A549 (cell line): ENCODE data around the gene GALNT5.

ENCODE experiments used
- CTCF ChIP-seq: fragments of >200 bp; sonication (Bioruptor Twin); formaldehyde crosslinking; IDR thresholded peaks from 3 replicates; pipeline ENCODE4 v1.5.1; 2016
- E2F6 ChIP-seq: IDR thresholded peaks from 2 replicates; pipeline ENCODE4 v1.6.1; 2012; ENCODE audit warnings: low read depth, borderline replicate concordance
- EP300 ChIP-seq, 2 experiments: fragments of >200 bp; sonication (Bioruptor Twin); formaldehyde crosslinking; IDR thresholded peaks; 2 replicates in 1 of 2; 3 replicates in 1 of 2; pipeline ENCODE4 v1.6.1; 2016 to 2017
- ESRRA ChIP-seq: fragments of 150-350 bp; IDR thresholded peaks from 2 replicates; pipeline ENCODE4 v1.6.1; 2014; ENCODE audit warnings: mild to moderate bottlenecking, low read length, borderline replicate concordance
- GATA3 ChIP-seq: IDR thresholded peaks from 2 replicates; pipeline ENCODE4 v1.6.1; 2012; ENCODE audit warnings: borderline replicate concordance
- HDAC2 ChIP-seq: fragments of 200-600 bp; sonication (generic); IDR thresholded peaks from 2 replicates; pipeline ENCODE4 v1.6.1; 2016
- HOXB5 ChIP-seq: fragments of 250-450 bp; sonication (Bioruptor Pico); IDR thresholded peaks from 2 replicates; pipeline ENCODE4 v1.5.0; 2020; ENCODE audit warnings: mild to moderate bottlenecking, moderate library complexity
- JUNB ChIP-seq: fragments of >200 bp; sonication (Bioruptor Twin); formaldehyde crosslinking; IDR thresholded peaks from 2 replicates; pipeline ENCODE4 v1.6.1; 2016
- MAX ChIP-seq: IDR thresholded peaks from 2 replicates; pipeline ENCODE4 v1.6.1; 2012
- MYC ChIP-seq: IDR thresholded peaks from 2 replicates; pipeline ENCODE4 v1.6.1; 2012; ENCODE audit warnings: mild to moderate bottlenecking, inconsistent platforms, low read length, improper control_type of control experiment, borderline replicate concordance
- NR3C1 ChIP-seq: fragments of >200 bp; sonication (Bioruptor Twin); formaldehyde crosslinking; IDR thresholded peaks from 3 replicates; pipeline ENCODE4 v1.6.1; 2017
- POLR2A ChIP-seq: IDR thresholded peaks from 2 replicates; pipeline ENCODE4 v1.6.1; 2012; ENCODE audit warnings: mild to moderate bottlenecking, low read length
- REST ChIP-seq: fragments of 200-600 bp; sonication (generic); IDR thresholded peaks from 2 replicates; pipeline ENCODE4 v1.6.1; 2016; ENCODE audit warnings: antibody characterized with exemption, mild to moderate bottlenecking, moderate library complexity
- TF ChIP-seq, protein P1 (sequence below): IDR thresholded peaks from 2 replicates; pipeline ENCODE4 v1.6.1; 2012

- TF ChIP-seq POLR2A (no peak), CTCF (no peak), HDAC2 (no peak), EP300 (IDR thresholded peaks at IDR 0.05) (no peak), REST (no peak), MAX (no peak), MYC (no peak), HOXB5 (CRISPR knock-in tag) (no peak), ESRRA (no peak), E2F6 (no peak), NR3C1 (no peak), JUNB (no peak), GATA3 (no peak)
- TF ChIP-seq, protein P1, sequence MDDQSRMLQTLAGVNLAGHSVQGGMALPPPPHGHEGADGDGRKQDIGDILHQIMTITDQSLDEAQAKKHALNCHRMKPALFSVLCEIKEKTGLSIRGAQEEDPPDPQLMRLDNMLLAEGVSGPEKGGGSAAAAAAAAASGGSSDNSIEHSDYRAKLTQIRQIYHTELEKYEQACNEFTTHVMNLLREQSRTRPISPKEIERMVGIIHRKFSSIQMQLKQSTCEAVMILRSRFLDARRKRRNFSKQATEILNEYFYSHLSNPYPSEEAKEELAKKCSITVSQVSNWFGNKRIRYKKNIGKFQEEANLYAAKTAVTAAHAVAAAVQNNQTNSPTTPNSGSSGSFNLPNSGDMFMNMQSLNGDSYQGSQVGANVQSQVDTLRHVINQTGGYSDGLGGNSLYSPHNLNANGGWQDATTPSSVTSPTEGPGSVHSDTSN = no peak
Observed at GRCh38 chr2:157252529-157252928, 5.0 kb upstream of the GALNT5 start.
